Activated T-cell treated with anti-CD3 and anti-CD28 coated beads, Interleukin-2, amount 50 U/mL, for 72 hours (primary cell): ENCODE results near the gene CDK2. TPM values are rescaled to one million over a fixed set of nuclear protein-coding genes. Genes with fewer than 3 reads are reported as not detected.
A peak's percentile ranks its signal among the peaks of the same experiment; 100 is the strongest.

Source experiments
- ATAC-seq, 2 donors: fragments of 150-1000 bp; cut with Tn5 transposase; replicated peaks in 1 of 2; 2 replicates each; pipeline ENCODE4 v1.10.0; 2021; ENCODE audit warnings: moderate library complexity in 2 of 2, mild to moderate bottlenecking in 1 of 2
- DNase-seq, 2 donors: peaks; one replicate each; pipeline ENCODE4 v3.0.0; 2021 to 2022; ENCODE audit warnings: mixed read lengths in 1 of 2
- H3K27ac Mint-ChIP-seq: one replicate; pipeline ENCODE4 v1.8.0; 2022; ENCODE audit warnings: mild to moderate bottlenecking, moderate library complexity, mixed read lengths
- H3K27me3 Mint-ChIP-seq: one replicate; pipeline ENCODE4 v1.8.0; 2022; ENCODE audit warnings: low read depth, mixed read lengths
- H3K36me3 Mint-ChIP-seq, 2 donors: one replicate each; pipeline ENCODE4 v1.8.0; 2022; ENCODE audit warnings: mixed read lengths in 2 of 2, mild to moderate bottlenecking in 1 of 2; ENCODE audit not compliant: insufficient read depth in 2 of 2
- H3K4me1 Mint-ChIP-seq: one replicate; pipeline ENCODE4 v1.8.0; 2022; ENCODE audit warnings: low read depth, mixed read lengths
- H3K4me3 Mint-ChIP-seq, 2 donors: one replicate each; pipeline ENCODE4 v1.8.0; 2022; ENCODE audit warnings: mild to moderate bottlenecking in 2 of 2, mixed read lengths in 2 of 2, moderate library complexity in 2 of 2
- H3K9me3 Mint-ChIP-seq, 2 donors: one replicate each; pipeline ENCODE4 v1.8.0; 2022; ENCODE audit warnings: mixed read lengths in 2 of 2
- total RNA-seq, 2 donors: library from RNA; stranded (reverse); gene quantifications; one replicate each; pipeline ENCODE4 v1.2.3, GENCODE V29; 2022

Gene CDK2
- total RNA-seq, 2 donors from 2014 or later: 89.2 to 103 TPM

- H3K27me3 Mint-ChIP-seq: no peaks in the 10 kb centered on the region
- DNase-seq: no peak
- H3K27ac Mint-ChIP-seq: peak overlapping the region; percentile 94
- H3K9me3 Mint-ChIP-seq: no peaks in the 10 kb centered on the region
- peaks cover 41% of the 10 kb centered on the region for H3K4me1 Mint-ChIP-seq
- peaks cover 26 to 55% of the 10 kb centered on the region in 2 donors for H3K36me3 Mint-ChIP-seq
- ATAC-seq: peak; percentile 75 to 81
- H3K4me3 Mint-ChIP-seq: peak overlapping the region; percentile 31 to 54
Measured at GRCh38 chr12:55946553-55946952, 20.1 kb upstream of the CDK2 start.

- no peak for DNase-seq
- Mint-ChIP-seq H3K27me3 (no peaks in the 10 kb centered on the region), H3K36me3 (peaks cover 13 to 18% of the 10 kb centered on the region in 2 donors), H3K27ac (no peak overlapping the region), H3K9me3 (no peaks in the 10 kb centered on the region), H3K4me3 (no peak overlapping the region), H3K4me1 (peaks cover 20% of the 10 kb centered on the region)
- peak in 1 of 2 donors; percentile 22 for ATAC-seq
Measured at GRCh38 chr12:55955344-55955743, 11.3 kb upstream of the CDK2 start.

- peak; percentile 40 to 62 for DNase-seq
Measured at GRCh38 chr12:55955800-55956508, 10.7 kb upstream of the CDK2 start.

GRCh38 chr12:55957106-55957859, 9.3 kb upstream of the CDK2 start:
- Mint-ChIP-seq H3K4me1 (peaks cover 20% of the 10 kb centered on the region), H3K9me3 (no peaks in the 10 kb centered on the region), H3K27me3 (no peaks in the 10 kb centered on the region), H3K36me3 (peaks cover 5 to 8% of the 10 kb centered on the region in 2 donors), H3K4me3 (no peak overlapping the region), H3K27ac (peak overlapping the region; percentile 7)
- ATAC-seq (no peak), DNase-seq (no peak)

More at GRCh38 chr12:55955800-55956508, 10.7 kb upstream of the CDK2 start:
- ATAC-seq: peak; percentile 64 to 79
- Mint-ChIP-seq H3K27ac (no peak overlapping the region), H3K9me3 (no peaks in the 10 kb centered on the region), H3K4me3 (no peak overlapping the region), H3K36me3 (peaks cover 13 to 18% of the 10 kb centered on the region in 2 donors), H3K27me3 (no peaks in the 10 kb centered on the region), H3K4me1 (peaks cover 20% of the 10 kb centered on the region)

- H3K27ac Mint-ChIP-seq: no peak overlapping the region
- H3K36me3 Mint-ChIP-seq: peaks cover 8 to 10% of the 10 kb centered on the region in 2 donors
- H3K9me3 Mint-ChIP-seq: no peaks in the 10 kb centered on the region
- ATAC-seq: no peak
- H3K4me3 Mint-ChIP-seq: no peak overlapping the region
- no peak for DNase-seq
- peaks cover 33% of the 10 kb centered on the region for H3K4me1 Mint-ChIP-seq
- H3K27me3 Mint-ChIP-seq: no peaks in the 10 kb centered on the region
Measured at GRCh38 chr12:55963760-55964159, 2.9 kb upstream of the CDK2 start.

GRCh38 chr12:55965240-55965639, 1.4 kb upstream of the CDK2 start:
- peaks cover 37% of the 10 kb centered on the region for H3K4me1 Mint-ChIP-seq
- DNase-seq: no peak
- H3K27me3 Mint-ChIP-seq: no peaks in the 10 kb centered on the region
- H3K9me3 Mint-ChIP-seq: no peaks in the 10 kb centered on the region
- H3K4me3 Mint-ChIP-seq: peak overlapping the region; percentile 99 to 100
- peaks cover 9 to 11% of the 10 kb centered on the region in 2 donors for H3K36me3 Mint-ChIP-seq
- H3K27ac Mint-ChIP-seq: no peak overlapping the region
- no peak for ATAC-seq

GRCh38 chr12:55965941-55966407, 656 bp upstream of the CDK2 start, which contains the start of gene PMEL:
Gene PMEL (minus strand): TSS chr12:55966042. CDS start chr12:55966011, 31 bp downstream.
- Mint-ChIP-seq H3K36me3 (peaks cover 11 to 12% of the 10 kb centered on the region in 2 donors), H3K4me3 (peak within 1 kb of the TSS; percentile 99 to 100)
- no peak for ATAC-seq

GRCh38 chr12:55969356-55969755, 2.7 kb downstream of the CDK2 start:
- H3K27me3 Mint-ChIP-seq: no peaks in the 10 kb centered on the region
- H3K4me3 Mint-ChIP-seq: no peak overlapping the region

More at GRCh38 chr12:55965941-55966407, 656 bp upstream of the CDK2 start, which contains the start of gene PMEL:
- Mint-ChIP-seq H3K27me3 (no peaks in the 10 kb centered on the region), H3K4me1 (peaks cover 37% of the 10 kb centered on the region), H3K9me3 (no peaks in the 10 kb centered on the region), H3K27ac (peak within 1 kb of the TSS; percentile 82)
- no peak for DNase-seq

GRCh38 chr12:55970775-55971174, 4.1 kb downstream of the CDK2 start:
- Mint-ChIP-seq H3K4me1 (peaks cover 31% of the 10 kb centered on the region), H3K27ac (no peak overlapping the region), H3K4me3 (no peak overlapping the region), H3K36me3 (peaks cover 11 to 16% of the 10 kb centered on the region in 2 donors), H3K27me3 (no peaks in the 10 kb centered on the region), H3K9me3 (no peaks in the 10 kb centered on the region)
- ATAC-seq (no peak), DNase-seq (no peak)

More at GRCh38 chr12:55969356-55969755, 2.7 kb downstream of the CDK2 start:
- no peak for ATAC-seq
- DNase-seq: no peak
- Mint-ChIP-seq H3K36me3 (peaks cover 11 to 16% of the 10 kb centered on the region in 2 donors), H3K27ac (no peak overlapping the region), H3K9me3 (no peaks in the 10 kb centered on the region), H3K4me1 (peaks cover 37% of the 10 kb centered on the region)

- no peaks in the 10 kb centered on the region for H3K27me3 Mint-ChIP-seq
- ATAC-seq (no peak), DNase-seq (no peak)
- no peaks in the 10 kb centered on the region for H3K9me3 Mint-ChIP-seq
- no peak overlapping the region for H3K27ac Mint-ChIP-seq
- no peak overlapping the region for H3K4me3 Mint-ChIP-seq
- peaks cover 10 to 16% of the 10 kb centered on the region in 2 donors for H3K36me3 Mint-ChIP-seq
- peaks cover 25% of the 10 kb centered on the region for H3K4me1 Mint-ChIP-seq
Measured at GRCh38 chr12:55972042-55972441, 5.4 kb downstream of the CDK2 start.

GRCh38 chr12:55972456-55972855, 5.8 kb downstream of the CDK2 start:
- peaks cover 9 to 16% of the 10 kb centered on the region in 2 donors for H3K36me3 Mint-ChIP-seq
- DNase-seq: no peak
- no peak overlapping the region for H3K4me3 Mint-ChIP-seq

GRCh38 chr12:55972911-55973598, 6.4 kb downstream of the CDK2 start:
- ATAC-seq (no peak), DNase-seq (peak in 1 of 2 donors; percentile 9)
- no peak overlapping the region for H3K27ac Mint-ChIP-seq
- peaks cover 18% of the 10 kb centered on the region for H3K4me1 Mint-ChIP-seq
- H3K9me3 Mint-ChIP-seq: no peaks in the 10 kb centered on the region
- no peak overlapping the region for H3K4me3 Mint-ChIP-seq
- no peaks in the 10 kb centered on the region for H3K27me3 Mint-ChIP-seq
- H3K36me3 Mint-ChIP-seq: peaks cover 3 to 10% of the 10 kb centered on the region in 2 donors

More at GRCh38 chr12:55972456-55972855, 5.8 kb downstream of the CDK2 start:
- no peak for ATAC-seq
- Mint-ChIP-seq H3K27me3 (no peaks in the 10 kb centered on the region), H3K4me1 (peaks cover 24% of the 10 kb centered on the region), H3K9me3 (no peaks in the 10 kb centered on the region), H3K27ac (no peak overlapping the region)
